ENCODE results near the gene LRRK1. TPM values are rescaled to one million over a fixed set of nuclear protein-coding genes. Genes with fewer than 3 reads are reported as not detected.

The LRRK1 gene
- total RNA-seq, 2 experiments from 2014 or later = 1.2 to 1.9 TPM

DNA sequence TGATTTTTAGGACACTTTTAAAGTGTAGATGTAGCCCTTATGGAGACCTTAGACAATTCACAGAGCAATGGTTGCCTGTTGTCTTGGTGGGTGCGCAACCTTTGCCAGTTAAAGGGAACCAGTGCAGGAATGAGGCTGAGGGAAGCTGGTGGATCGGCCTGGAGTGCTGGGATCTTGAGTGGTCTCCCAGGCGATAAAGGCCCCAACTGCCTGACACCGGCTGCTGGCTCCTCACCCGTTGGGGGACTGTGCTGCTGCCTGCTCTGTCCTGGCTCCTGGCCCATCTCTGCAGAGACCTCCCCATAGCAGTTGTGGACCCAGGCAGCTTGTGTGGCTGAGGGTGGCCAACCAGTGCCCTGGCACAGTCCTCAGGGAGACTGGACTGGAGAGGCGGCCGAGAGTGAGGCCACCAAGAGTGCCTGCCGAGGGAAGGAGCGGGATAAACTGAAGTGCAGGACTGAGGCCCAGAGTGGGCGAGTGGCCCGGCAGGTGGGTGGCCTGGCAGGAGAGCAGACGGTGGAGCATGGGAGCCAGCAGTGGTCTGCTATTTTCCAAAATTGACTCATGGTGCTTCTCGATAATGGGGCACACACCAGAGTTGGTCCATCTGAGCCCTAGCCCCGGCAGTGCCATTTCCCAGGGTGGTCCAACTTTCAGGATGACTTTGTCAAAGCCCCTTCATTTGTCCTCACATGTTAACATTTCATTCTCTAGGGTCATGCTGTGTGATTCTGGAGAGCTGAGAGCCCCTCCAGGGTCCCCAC lies 37.4 kb upstream of the LRRK1 start:
- no peaks in the 10 kb centered on the region for H3K9me3 Mint-ChIP-seq (ENCODE audit: low read depth)
- H3K27ac Mint-ChIP-seq = no peak overlapping the region
- ATAC-seq (no peak), DNase-seq (no peak)
- peaks cover 82% of the 10 kb centered on the region for H3K27me3 Mint-ChIP-seq
- no peaks in the 10 kb centered on the region for H3K36me3 Mint-ChIP-seq
- CTCF ChIA-PET = no interaction called here
- H3K4me1 Mint-ChIP-seq = peaks cover 7% of the 10 kb centered on the region
- H3K4me3 Mint-ChIP-seq = no peak overlapping the region

DNA sequence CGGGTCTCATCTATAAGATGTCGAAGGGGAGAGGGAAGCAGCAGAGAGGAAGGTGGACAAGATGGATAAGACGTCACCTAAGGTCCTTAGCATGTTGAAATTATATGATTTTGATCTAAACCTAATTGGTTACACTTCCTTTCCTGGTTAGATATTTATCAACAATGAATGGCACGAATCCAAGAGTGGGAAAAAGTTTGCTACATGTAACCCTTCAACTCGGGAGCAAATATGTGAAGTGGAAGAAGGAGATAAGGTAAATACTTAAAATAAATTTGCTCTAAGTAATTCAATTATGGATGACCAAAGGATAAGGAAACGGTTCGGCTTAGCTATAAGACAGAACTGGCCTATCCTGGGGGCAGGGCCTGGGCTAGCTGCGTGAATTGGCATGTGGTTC lies 34.0 kb upstream of the LRRK1 start:
- H3K4me1 Mint-ChIP-seq = peaks cover 4% of the 10 kb centered on the region
- DNase-seq (no peak), ATAC-seq (no peak)
- no peak overlapping the region for H3K4me3 Mint-ChIP-seq
- H3K9me3 Mint-ChIP-seq (ENCODE audit: low read depth) = no peaks in the 10 kb centered on the region
- H3K27ac Mint-ChIP-seq = no peak overlapping the region
- CTCF ChIA-PET = interaction anchor here (0.5 kb wide), 1 partner anchor 535 kb away, joined by 3 read pairs; no protein-coding TSS in a partner anchor
- no peaks in the 10 kb centered on the region for H3K36me3 Mint-ChIP-seq
- H3K27me3 Mint-ChIP-seq = peaks cover 88% of the 10 kb centered on the region

DNA sequence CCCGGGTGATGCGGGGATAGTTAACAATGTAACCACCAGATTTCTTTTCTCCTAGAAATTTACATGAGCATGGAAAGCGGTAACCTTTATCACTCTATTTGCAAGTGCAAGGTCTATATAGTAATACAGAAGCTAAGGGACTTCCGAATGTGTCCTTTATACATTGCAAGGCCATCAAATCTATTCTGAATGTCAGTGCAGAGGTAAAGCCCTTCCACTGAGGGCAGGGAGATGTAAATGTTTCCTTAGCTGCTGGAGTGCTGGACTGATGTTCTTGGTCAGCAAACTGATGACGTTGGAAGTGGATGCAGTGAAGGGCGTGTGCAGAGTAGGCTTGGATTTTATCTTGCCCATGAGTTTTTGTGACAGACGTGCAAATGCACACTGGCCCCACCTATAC lies 33.3 kb upstream of the LRRK1 start:
- Mint-ChIP-seq H3K27me3 (peaks cover 88% of the 10 kb centered on the region), H3K36me3 (no peaks in the 10 kb centered on the region), H3K4me1 (peaks cover 2% of the 10 kb centered on the region), H3K4me3 (no peak overlapping the region), H3K27ac (no peak overlapping the region), H3K9me3 (ENCODE audit: low read depth) (no peaks in the 10 kb centered on the region)
- DNase-seq (no peak), ATAC-seq (no peak)
- CTCF ChIA-PET = interaction anchor here (0.5 kb wide), 1 partner anchor 535 kb away, joined by 3 read pairs; no protein-coding TSS in a partner anchor

DNA sequence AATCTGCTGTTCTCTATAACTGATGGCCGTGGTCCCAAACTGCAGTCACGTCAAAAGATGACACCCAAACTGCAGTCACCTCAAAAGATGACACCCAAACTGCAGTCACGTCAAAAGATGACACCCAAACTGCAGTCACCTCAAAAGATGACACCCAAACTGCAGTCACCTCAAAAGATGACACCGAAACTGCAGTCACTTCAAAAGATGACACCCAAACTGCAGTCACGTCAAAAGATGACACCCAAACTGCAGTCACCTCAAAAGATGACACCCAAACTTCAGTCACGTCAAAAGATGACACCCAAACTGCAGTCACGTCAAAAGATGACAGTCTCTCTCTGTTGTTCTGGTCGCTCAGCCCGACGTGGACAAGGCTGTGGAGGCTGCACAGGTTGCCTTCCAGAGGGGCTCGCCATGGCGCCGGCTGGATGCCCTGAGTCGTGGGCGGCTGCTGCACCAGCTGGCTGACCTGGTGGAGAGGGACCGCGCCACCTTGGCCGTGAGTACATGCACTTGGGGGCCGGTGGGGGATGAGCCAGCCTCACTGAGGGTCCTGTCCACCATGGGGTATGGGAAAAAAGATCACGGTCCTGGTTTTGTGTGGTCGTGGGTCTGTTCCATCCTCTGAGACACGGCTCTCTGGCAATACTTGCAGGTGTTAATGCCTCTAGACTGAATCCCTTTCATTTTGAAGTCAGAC lies 31.8 kb upstream of the LRRK1 start:
- CTCF ChIA-PET = interaction anchor here (0.9 to 1.2 kb wide), 2 partner anchors 15 to 31 kb away, joined by 3 to 5 read pairs; no protein-coding TSS in a partner anchor
- Mint-ChIP-seq H3K36me3 (no peaks in the 10 kb centered on the region), H3K9me3 (ENCODE audit: low read depth) (no peaks in the 10 kb centered on the region), H3K4me3 (no peak overlapping the region), H3K27me3 (peaks cover 86% of the 10 kb centered on the region), H3K4me1 (no peaks in the 10 kb centered on the region), H3K27ac (no peak overlapping the region)
- DNase-seq (no peak), ATAC-seq (no peak)

DNA sequence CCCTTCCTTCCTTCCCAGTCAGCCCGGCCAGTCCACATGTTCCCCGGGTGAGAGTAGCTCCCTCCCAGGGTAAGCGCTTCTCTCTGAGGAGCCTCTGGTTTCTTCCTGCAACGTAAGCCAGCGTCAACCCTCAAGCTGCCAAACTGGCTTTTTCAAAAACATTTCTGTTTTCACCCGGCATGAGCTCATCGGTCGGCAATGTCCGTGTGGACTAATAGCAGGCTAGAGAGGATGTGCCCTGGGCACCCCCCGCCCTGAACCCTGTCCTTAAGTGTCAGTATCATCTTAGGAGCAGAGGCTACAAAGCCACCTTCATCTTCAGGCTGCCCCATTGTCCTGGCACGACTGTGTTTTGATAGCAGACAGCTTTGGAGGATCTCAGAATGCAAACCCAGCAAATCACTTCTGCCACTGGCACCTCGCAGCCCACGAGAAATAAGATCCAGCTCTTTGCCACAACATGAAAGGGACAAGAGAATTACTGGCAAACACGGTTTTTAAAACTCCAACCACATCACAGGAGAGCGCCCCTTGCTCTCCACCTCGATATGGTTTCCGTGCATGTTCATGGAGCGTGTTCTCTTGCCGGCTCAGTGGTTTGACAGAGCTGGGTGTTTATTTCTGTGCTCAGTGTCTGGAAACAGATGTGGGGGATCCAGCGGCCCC lies 29.6 kb upstream of the LRRK1 start:
- H3K27me3 Mint-ChIP-seq = peaks cover 76% of the 10 kb centered on the region
- no peak for DNase-seq
- no peak for ATAC-seq
- no peak overlapping the region for H3K27ac Mint-ChIP-seq
- no peaks in the 10 kb centered on the region for H3K36me3 Mint-ChIP-seq
- H3K9me3 Mint-ChIP-seq (ENCODE audit: low read depth) = no peaks in the 10 kb centered on the region
- no peak overlapping the region for H3K4me3 Mint-ChIP-seq
- H3K4me1 Mint-ChIP-seq = no peaks in the 10 kb centered on the region
- CTCF ChIA-PET = interaction anchor here (1.2 to 1.3 kb wide), 2 partner anchors 16 to 32 kb away, joined by 3 read pairs; no protein-coding TSS in a partner anchor

DNA sequence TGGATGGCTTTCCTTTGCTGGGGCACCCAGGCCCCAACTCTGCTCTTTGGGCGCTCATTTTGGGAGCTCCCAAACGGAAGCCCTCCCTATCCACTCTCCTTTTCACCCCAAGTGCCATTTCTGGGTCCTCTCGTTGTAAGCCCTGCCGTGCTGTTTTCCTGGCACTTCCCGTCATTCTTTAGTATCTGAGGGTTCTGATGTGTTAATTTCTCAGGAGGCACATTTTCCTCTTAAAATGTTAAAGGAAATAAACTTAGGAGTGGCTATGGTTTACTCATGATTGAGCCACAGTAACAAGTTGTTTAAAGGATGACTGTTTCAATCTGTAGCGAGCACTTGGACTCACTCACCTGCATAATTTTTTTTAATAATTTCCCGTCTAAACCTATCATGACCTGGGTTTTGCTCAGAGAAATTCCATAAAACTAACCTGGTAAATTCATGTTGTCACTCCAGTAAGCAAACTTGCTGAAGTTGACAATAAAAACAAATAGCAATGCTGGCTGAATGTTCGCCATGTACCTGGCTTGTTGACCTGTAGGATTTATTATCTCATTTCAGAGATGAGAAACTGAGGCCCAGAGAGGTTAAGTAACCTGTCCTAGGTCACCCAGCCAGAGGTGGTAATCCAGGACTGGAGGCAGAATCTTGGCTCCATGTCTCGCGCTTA lies 29.0 kb upstream of the LRRK1 start:
- H3K4me1 Mint-ChIP-seq = no peaks in the 10 kb centered on the region
- no peaks in the 10 kb centered on the region for H3K9me3 Mint-ChIP-seq (ENCODE audit: low read depth)
- no peaks in the 10 kb centered on the region for H3K36me3 Mint-ChIP-seq
- DNase-seq (no peak), ATAC-seq (no peak)
- CTCF ChIA-PET = no interaction called here
- H3K27me3 Mint-ChIP-seq = peaks cover 70% of the 10 kb centered on the region
- H3K27ac Mint-ChIP-seq = no peak overlapping the region
- H3K4me3 Mint-ChIP-seq = no peak overlapping the region

DNA sequence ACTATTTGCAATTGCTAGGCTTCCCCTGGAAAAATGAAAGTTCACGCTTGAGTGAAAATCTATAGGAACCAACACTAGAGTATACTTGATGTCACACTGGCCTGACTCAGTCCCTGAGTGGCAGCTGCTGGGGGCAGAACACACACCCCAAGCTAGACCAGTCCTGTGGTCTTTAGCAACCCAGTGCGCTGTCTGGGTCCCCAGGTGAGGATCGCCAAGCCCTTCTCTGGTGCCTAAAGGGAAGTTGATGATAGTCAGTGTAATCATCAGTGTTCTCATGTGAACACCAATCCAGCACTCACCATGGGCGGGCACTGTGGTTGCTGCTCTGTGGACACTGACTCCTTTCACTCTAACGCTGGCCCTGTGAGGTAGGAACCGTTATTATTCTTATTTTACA lies 28.3 kb upstream of the LRRK1 start:
- H3K27me3 Mint-ChIP-seq = peaks cover 67% of the 10 kb centered on the region
- CTCF ChIA-PET = no interaction called here
- DNase-seq = no peak

DNA sequence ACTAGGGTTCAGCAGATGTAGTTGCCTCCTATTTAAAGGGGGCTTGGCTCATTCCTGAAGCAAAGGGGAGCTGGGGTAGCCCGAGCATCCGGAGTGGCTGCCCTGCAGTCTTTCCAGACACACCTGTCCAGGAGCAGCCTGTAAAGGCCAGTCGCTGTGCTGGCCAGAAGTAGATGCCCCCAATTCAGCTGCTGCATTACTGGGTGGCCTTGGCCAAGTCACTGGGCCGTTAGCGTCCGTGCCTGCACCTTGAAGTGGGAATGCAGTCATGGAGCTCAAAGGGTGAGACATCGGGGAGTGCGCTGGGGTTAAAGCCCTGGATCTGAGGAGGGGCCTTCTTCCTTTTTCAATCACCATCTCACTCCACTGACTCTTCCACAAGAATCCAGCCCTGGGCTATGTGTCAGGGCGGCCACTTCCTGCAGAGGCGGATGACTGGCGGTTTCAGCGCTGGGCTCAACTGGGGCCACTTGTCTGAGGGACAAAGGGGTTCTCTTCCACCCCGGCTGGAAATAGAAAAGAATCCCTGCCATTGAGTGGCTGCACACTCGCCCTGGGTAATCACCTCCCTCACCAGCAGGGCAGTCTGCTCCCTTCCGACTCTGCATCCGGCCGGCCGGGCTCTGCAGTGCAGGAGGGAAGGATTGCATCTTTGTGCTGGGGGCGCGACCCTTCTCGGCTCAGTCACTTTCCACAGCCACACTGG lies 27.7 kb upstream of the LRRK1 start:
- H3K27me3 Mint-ChIP-seq = peaks cover 63% of the 10 kb centered on the region

More for the DNA sequence above, 28.3 kb upstream of the LRRK1 start:
- ATAC-seq = no peak
- no peak overlapping the region for H3K4me3 Mint-ChIP-seq
- no peaks in the 10 kb centered on the region for H3K4me1 Mint-ChIP-seq
- no peaks in the 10 kb centered on the region for H3K36me3 Mint-ChIP-seq
- H3K27ac Mint-ChIP-seq = no peak overlapping the region
- H3K9me3 Mint-ChIP-seq (ENCODE audit: low read depth) = no peaks in the 10 kb centered on the region

DNA sequence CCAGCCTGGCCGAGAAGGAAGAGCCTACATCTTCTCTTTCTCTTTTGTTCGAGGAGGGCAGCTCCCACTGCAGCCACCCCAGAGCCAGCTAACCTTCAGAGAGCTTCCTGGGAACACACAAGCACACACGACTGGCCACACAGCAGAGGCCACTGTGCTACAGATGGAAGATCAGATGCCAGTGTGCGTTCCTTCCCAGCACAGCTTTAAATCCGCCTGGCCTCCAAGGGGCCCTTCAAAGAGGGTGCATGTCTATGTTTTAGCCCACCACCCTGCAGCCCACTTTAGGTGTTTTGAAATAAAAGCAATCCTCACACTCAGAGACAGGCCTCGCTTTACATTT lies 27.2 kb upstream of the LRRK1 start:
- Mint-ChIP-seq H3K4me1 (no peaks in the 10 kb centered on the region), H3K4me3 (no peak overlapping the region), H3K9me3 (ENCODE audit: low read depth) (no peaks in the 10 kb centered on the region), H3K36me3 (no peaks in the 10 kb centered on the region), H3K27ac (no peak overlapping the region), H3K27me3 (peaks cover 59% of the 10 kb centered on the region)
- ATAC-seq = no peak
- CTCF ChIA-PET = interaction anchor here (1.1 kb wide), 1 partner anchor 26 kb away, joined by 3 read pairs; no protein-coding TSS in a partner anchor
- no peak for DNase-seq

More for the DNA sequence above, 27.7 kb upstream of the LRRK1 start:
- no peaks in the 10 kb centered on the region for H3K36me3 Mint-ChIP-seq
- H3K4me1 Mint-ChIP-seq = no peaks in the 10 kb centered on the region
- H3K4me3 Mint-ChIP-seq = no peak overlapping the region
- DNase-seq = no peak
- H3K9me3 Mint-ChIP-seq (ENCODE audit: low read depth) = no peaks in the 10 kb centered on the region
- ATAC-seq = no peak
- H3K27ac Mint-ChIP-seq = no peak overlapping the region
- CTCF ChIA-PET = interaction anchor here (1.1 kb wide), 1 partner anchor 27 kb away, joined by 3 read pairs; no protein-coding TSS in a partner anchor

DNA sequence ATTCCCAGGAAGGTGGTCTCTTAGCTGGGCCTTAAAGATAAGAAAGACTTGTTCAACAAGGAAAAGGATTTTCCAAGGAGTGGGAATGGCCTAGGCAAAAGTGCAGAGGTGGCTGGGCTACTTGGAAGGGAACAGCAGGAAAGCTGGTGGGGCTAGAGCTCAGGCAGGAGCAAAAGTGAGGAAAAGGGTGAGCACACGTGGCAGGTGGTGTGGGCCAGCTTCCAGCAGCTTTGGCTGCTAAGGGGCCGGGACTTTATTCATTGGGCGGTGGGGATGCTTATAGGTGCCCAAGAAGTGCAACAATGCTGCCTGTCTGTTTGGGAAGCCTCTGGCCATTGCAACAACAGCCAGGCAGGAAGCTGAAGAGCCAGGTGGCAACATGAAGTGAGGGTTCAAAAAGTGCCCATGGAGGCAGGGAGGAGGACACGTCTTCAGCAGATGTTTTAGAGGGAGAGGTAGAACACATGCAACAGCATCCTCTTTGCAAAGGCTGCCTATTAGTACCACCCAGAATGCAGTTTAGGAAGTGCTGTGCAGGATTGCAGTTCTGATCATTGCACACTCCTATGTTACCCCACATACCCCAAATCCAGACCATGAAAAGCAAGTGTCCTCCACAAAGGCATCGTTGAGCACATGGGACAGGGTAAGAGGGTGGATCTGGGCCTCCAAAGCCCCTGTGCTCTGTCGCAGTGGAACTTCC lies 25.7 kb upstream of the LRRK1 start:
- no peaks in the 10 kb centered on the region for H3K9me3 Mint-ChIP-seq (ENCODE audit: low read depth)
- ATAC-seq (no peak), DNase-seq (no peak)
- H3K36me3 Mint-ChIP-seq = no peaks in the 10 kb centered on the region
- CTCF ChIA-PET = no interaction called here
- no peaks in the 10 kb centered on the region for H3K4me1 Mint-ChIP-seq
- peaks cover 53% of the 10 kb centered on the region for H3K27me3 Mint-ChIP-seq
- no peak overlapping the region for H3K27ac Mint-ChIP-seq
- no peak overlapping the region for H3K4me3 Mint-ChIP-seq

DNA sequence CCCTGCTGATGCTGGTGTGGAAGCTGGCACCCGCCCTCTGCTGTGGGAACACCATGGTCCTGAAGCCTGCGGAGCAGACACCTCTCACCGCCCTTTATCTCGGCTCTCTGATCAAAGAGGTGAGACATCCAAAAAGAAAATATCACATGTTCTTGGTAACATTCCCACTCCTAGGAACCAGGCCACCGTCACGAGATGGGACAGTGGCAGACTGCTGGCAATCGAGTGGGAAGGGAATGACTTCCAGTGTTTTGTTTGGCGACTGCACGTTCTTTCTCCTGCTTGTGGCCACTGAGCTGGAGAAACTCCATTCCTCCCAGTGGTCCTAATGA lies 25.2 kb upstream of the LRRK1 start:
- no peak overlapping the region for H3K4me3 Mint-ChIP-seq
- ATAC-seq = no peak
- no peak overlapping the region for H3K27ac Mint-ChIP-seq
- peaks cover 49% of the 10 kb centered on the region for H3K27me3 Mint-ChIP-seq
- H3K9me3 Mint-ChIP-seq (ENCODE audit: low read depth) = no peaks in the 10 kb centered on the region
- CTCF ChIA-PET = no interaction called here
- no peak for DNase-seq
- no peaks in the 10 kb centered on the region for H3K4me1 Mint-ChIP-seq
- H3K36me3 Mint-ChIP-seq = no peaks in the 10 kb centered on the region

DNA sequence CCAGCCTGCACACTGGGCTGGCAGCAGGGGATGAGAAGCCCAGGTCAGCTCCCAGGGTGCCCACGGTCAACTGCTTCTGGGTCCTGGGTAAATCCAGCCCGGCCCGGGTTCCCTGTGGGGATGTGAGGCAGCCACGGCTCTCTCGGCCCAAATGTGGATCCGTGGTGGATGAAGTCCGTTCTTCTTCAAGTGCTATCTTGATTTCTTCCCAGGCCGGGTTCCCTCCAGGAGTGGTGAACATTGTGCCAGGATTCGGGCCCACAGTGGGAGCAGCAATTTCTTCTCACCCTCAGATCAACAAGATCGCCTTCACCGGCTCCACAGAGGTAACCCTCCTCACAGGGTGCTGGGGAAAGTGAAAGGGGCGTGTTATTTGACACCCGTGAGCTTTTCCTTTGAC lies 23.4 kb upstream of the LRRK1 start:
- ATAC-seq = no peak
- DNase-seq = no peak
- CTCF ChIA-PET = interaction anchor here (0.9 to 2.0 kb wide), 2 partner anchors 9 to 22 kb away, joined by 3 to 6 read pairs; no protein-coding TSS in a partner anchor
- Mint-ChIP-seq H3K27ac (no peak overlapping the region), H3K4me3 (no peak overlapping the region), H3K4me1 (no peaks in the 10 kb centered on the region), H3K36me3 (no peaks in the 10 kb centered on the region), H3K27me3 (peaks cover 31% of the 10 kb centered on the region), H3K9me3 (ENCODE audit: low read depth) (no peaks in the 10 kb centered on the region)
